Psoas muscle (tissue), 8 donors: Measurements from ENCODE around the gene PTCH2. TPM values are rescaled to one million over a fixed set of nuclear protein-coding genes. Genes with fewer than 3 reads are reported as not detected.

Experiments used
- ATAC-seq, 4 donors: fragments of 200-7000 bp; cut with Tn5 transposase; one replicate each; pipeline ENCODE4 v1.9.1; 2020; ENCODE audit warnings: moderate library complexity in 3 of 4, mild to moderate bottlenecking in 2 of 4
- DNase-seq, 2 donors: peaks; one replicate each; pipeline ENCODE4 v3.0.0-alpha.2; 2020
- H3K27ac ChIP-seq: fragments of 200-600 bp; one replicate; pipeline ENCODE4 v1.8.0; 2022
- H3K27me3 ChIP-seq, 3 donors: fragments of 200-600 bp in 1 of 3; one replicate each; pipeline versions ENCODE4 v1.6.1 to v1.8.0; 2013 to 2022; ENCODE audit warnings: low read length in 2 of 3, mild to moderate bottlenecking in 2 of 3, moderate library complexity in 1 of 3; ENCODE audit not compliant: insufficient read depth in 3 of 3
- H3K36me3 ChIP-seq, 2 donors: fragments of 200-600 bp in 1 of 2; one replicate each; pipeline versions ENCODE4 v1.6.1 to v1.8.0; 2013 to 2022; ENCODE audit warnings: low read depth in 1 of 2, mild to moderate bottlenecking in 1 of 2, moderate library complexity in 1 of 2; ENCODE audit not compliant: insufficient read depth in 1 of 2
- H3K4me1 ChIP-seq: fragments of 200-600 bp; one replicate; pipeline ENCODE4 v1.8.0; 2022
- H3K4me3 ChIP-seq: fragments of 200-600 bp; one replicate; pipeline ENCODE4 v1.8.0; 2022; ENCODE audit warnings: mild to moderate bottlenecking
- H3K9me3 ChIP-seq: fragments of 200-600 bp; one replicate; pipeline ENCODE4 v1.8.0; 2022
- WGBS, 3 donors: extraction: QIAGEN DNeasy Blood & Tissue Kit; methylation state at CpG; one replicate each; pipeline versions ENCODE4 v1.1.6 to v1.1.7; 2013; 5-methylcytosine and 5-hydroxymethylcytosine counted together
- intact Hi-C, 2 donors: fragments of 100-400 bp; cut with DNase I; formaldehyde crosslinking; loops; one replicate each; pipeline versions ENCODE4 v1.11.0 to v1.14.2; 2022
- polyA plus RNA-seq, 3 donors: library from polyadenylated mRNA; stranded (reverse); fragments of 200-250 nt; gene quantifications; one replicate each; pipeline ENCODE4 v1.2.3, GENCODE V29; 2013
- total RNA-seq, 4 donors: library from RNA; stranded (reverse); fragmentation: NEBNext Ultra II Directional in 2 of 4; extraction: Animal tissue kit (Norgen Biotek cat#: 25700) in 2 of 4; gene quantifications; one replicate each; pipeline versions ENCODE4 v1.2.1 to v1.2.4, GENCODE V29; 2021 to 2023
- TF ChIP-seq, protein P1 (sequence below): fragments of 200-600 bp; IDR thresholded peaks from one replicate; pipeline ENCODE4 v1.8.0; 2022; ENCODE audit warnings: antibody characterized with exemption
- donor health status: healthy with polysubstance abuse.
- donor health status: DM: no; HTN: no; CAD: no; lungs with moderate emphysema.
- donor health status: Bipolar disorder and iron deficiency.
- donor health status: healthy.
- donor health status: DM: yes; HTN: yes; CAD: no.
- donor health status: DM: no; HTN: no; CAD: no.
- donor health status: DM: no; HTN: no; CAD: no.
- donor health status: DM: yes; HTN: yes; CAD: no.

PTCH2 gene
- total and polyA plus RNA-seq, 7 donors = 0.12 to 1.0 (median 0.35) TPM

DNA sequence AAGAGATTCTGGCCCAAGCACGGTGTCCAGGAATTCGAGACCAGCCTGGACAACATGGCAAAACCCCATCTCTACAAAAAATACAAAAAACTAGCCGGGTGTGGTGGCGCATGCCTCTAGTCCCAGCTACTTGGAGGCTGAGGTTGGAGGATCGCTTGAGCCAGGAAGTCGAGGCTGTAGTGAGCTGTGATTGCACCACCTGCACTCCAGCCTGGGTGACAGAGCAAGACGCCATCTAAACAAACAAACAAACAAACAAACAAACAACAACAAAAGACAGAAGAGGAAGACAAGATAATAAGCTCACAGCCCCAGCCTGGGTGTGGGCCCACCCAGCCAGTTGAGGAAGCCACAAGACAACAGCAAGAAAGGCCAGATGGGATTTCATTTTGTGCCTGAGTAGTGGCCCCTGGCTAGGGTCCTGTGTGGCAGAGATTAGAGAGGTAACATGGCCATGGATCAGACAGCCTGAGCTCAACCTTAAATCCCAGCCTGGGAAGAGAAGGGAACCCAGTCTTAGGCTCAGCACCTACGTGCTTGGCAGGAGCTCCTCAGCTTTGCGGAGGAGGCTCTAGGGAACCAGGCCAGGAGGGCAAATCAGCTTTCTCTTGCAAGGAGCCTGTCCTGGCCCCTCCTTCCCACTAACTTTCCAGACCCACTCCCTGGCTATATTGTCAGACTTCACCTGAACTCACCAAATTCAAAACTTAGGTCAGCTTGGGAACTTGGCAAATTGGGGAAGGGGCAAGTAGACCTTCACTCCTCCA, 50.1 kb downstream of the PTCH2 start:
- Histone ChIP-seq H3K4me1 (no peaks in the 10 kb centered on the region), H3K36me3 (no peaks in the 10 kb centered on the region), H3K4me3 (no peak overlapping the region), H3K9me3 (no peaks in the 10 kb centered on the region), H3K27me3 (no peaks in the 10 kb centered on the region), H3K27ac (no peak overlapping the region)
- TF ChIP-seq, protein P1, sequence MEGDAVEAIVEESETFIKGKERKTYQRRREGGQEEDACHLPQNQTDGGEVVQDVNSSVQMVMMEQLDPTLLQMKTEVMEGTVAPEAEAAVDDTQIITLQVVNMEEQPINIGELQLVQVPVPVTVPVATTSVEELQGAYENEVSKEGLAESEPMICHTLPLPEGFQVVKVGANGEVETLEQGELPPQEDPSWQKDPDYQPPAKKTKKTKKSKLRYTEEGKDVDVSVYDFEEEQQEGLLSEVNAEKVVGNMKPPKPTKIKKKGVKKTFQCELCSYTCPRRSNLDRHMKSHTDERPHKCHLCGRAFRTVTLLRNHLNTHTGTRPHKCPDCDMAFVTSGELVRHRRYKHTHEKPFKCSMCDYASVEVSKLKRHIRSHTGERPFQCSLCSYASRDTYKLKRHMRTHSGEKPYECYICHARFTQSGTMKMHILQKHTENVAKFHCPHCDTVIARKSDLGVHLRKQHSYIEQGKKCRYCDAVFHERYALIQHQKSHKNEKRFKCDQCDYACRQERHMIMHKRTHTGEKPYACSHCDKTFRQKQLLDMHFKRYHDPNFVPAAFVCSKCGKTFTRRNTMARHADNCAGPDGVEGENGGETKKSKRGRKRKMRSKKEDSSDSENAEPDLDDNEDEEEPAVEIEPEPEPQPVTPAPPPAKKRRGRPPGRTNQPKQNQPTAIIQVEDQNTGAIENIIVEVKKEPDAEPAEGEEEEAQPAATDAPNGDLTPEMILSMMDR = no peak
- DNase-seq (no peak), ATAC-seq (no peak)
- WGBS, 3 donors = 89 to 94% (median 93%) methylated on average over 9 of the region's 9 CpGs
- intact Hi-C loops = no loop called here

- Histone ChIP-seq H3K27me3 (no peaks in the 10 kb centered on the region), H3K4me1 (no peaks in the 10 kb centered on the region), H3K36me3 (no peaks in the 10 kb centered on the region), H3K27ac (no peak overlapping the region), H3K9me3 (no peaks in the 10 kb centered on the region), H3K4me3 (no peak overlapping the region)
- intact Hi-C loops = no loop called here
- no peak for DNase-seq
- ATAC-seq = no peak
- TF ChIP-seq, protein P1 = no peak
- 60 to 64% (median 61%) methylated on average over 7 of the region's 7 CpGs for WGBS, 3 donors
These were observed 51.9 kb downstream of the PTCH2 start for GRCh38 chr1:44790968-44791801.

DNA sequence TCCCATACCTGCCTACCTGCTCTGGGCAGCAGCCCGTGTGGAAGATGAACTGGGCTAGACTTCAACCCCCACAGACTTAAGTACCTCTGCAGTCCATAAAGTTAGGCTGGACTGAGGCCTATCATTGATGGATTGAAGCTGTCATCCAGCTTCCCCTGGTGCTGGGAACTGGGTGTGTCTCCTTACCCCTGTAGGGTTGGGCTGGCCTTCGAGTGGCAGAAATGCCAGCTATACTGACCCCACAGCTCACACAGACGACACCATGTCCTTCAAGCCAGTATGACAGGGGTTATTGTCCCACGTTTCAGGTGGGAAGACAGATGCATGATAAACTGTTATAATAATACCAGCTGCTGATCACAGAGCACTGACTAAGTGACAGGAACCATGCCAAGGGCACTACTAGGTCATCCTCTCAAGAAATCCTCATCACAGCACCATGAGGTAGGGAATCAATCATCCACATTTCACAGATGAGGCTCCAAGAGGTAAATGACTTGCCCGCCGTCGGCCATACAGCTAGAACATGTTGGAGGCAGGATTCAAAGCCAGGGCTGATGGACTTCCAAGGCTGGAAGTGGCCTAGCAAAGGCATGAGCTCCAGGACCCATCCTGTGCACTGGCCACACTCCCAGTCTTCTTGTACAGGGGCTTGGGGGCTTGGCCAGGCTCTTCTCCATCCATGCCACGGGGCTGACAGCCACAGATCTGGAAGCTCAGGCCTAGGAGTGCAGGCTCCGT, 54.8 kb downstream of the PTCH2 start, which contains the start of gene BEST4:
TSS of gene BEST4 (minus strand) at position 51 of the 741 bp plus-strand sequence. CDS start 465 bp downstream, outside the sequence.
- Histone ChIP-seq H3K27me3 (no peaks in the 10 kb centered on the region), H3K4me1 (peaks cover 16% of the 10 kb centered on the region), H3K9me3 (no peaks in the 10 kb centered on the region), H3K36me3 (no peaks in the 10 kb centered on the region), H3K27ac (no peak within 1 kb of the TSS), H3K4me3 (no peak within 1 kb of the TSS)
- ATAC-seq = no peak
- 75 to 84% (median 75%) methylated on average over 9 of the region's 9 CpGs for WGBS, 3 donors
- intact Hi-C loops = loop anchor here (5.0 kb wide), 2 partner anchors 34 to 509 kb away; no protein-coding TSS in a partner anchor
- TF ChIP-seq, protein P1 = no peak
- no peak for DNase-seq

GRCh38 chr1:44787506-44787905, 55.5 kb downstream of the PTCH2 start:
- WGBS, 3 donors = 93 to 95% (median 94%) methylated on average over 10 of the region's 10 CpGs
- intact Hi-C loops = loop anchor here (5.0 kb wide), 2 partner anchors 35 to 510 kb away; no protein-coding TSS in a partner anchor
- no peak overlapping the region for H3K27ac ChIP-seq
- ATAC-seq (no peak), DNase-seq (no peak)
- H3K4me3 ChIP-seq = no peak overlapping the region
- H3K9me3 ChIP-seq = no peaks in the 10 kb centered on the region
- H3K4me1 ChIP-seq = peaks cover 19% of the 10 kb centered on the region
- no peaks in the 10 kb centered on the region for H3K36me3 ChIP-seq
- H3K27me3 ChIP-seq = no peaks in the 10 kb centered on the region
- TF ChIP-seq, protein P1 = no peak
